ENCODE measurements around the gene PRKAR1B. TPM values are rescaled to one million over a fixed set of nuclear protein-coding genes. Genes with fewer than 3 reads are reported as not detected.

Gene PRKAR1B
- total and polyA plus RNA-seq, 4 donors = 53.1 to 238 (median 162) TPM

GRCh38 chr7:540997-541396 is 186.1 kb downstream of the PRKAR1B start:
- WGBS (ENCODE audit: insufficient coverage) = 89% methylated on average over 6 of the region's 12 CpGs
- peaks cover 19% of the 10 kb centered on the region for H3K36me3 ChIP-seq (ENCODE audit: control insufficient read depth, insufficient read depth, low read length)
- DNase-seq (ENCODE audit: low read depth in 4 of 6, low spot score in 6 of 6) = no peak

GRCh38 chr7:540579-540978 is 186.5 kb downstream of the PRKAR1B start:
- Histone ChIP-seq H3K9me3 (ENCODE audit: control insufficient read depth, insufficient read depth, low read length) (no peaks in the 10 kb centered on the region), H3K27ac (ENCODE audit: low read depth, low read length) (no peak overlapping the region), H3K27me3 (ENCODE audit: control insufficient read depth, insufficient read depth, low read length) (no peaks in the 10 kb centered on the region), H3K36me3 (ENCODE audit: control insufficient read depth, insufficient read depth, low read length) (peaks cover 19% of the 10 kb centered on the region), H3K4me3 (ENCODE audit: low read depth, low read length) (no peak overlapping the region), H3K4me1 (ENCODE audit: control insufficient read depth, insufficient read depth, low read length) (peaks cover 6% of the 10 kb centered on the region)
- DNase-seq (ENCODE audit: low read depth in 4 of 6, low spot score in 6 of 6) = no peak
- whole genome bisulfite sequencing (ENCODE audit: insufficient coverage) = 92% methylated on average over 14 of the region's 14 CpGs

More at GRCh38 chr7:540997-541396, 186.1 kb downstream of the PRKAR1B start:
- no peak overlapping the region for H3K4me3 ChIP-seq (ENCODE audit: low read depth, low read length)
- H3K9me3 ChIP-seq (ENCODE audit: control insufficient read depth, insufficient read depth, low read length) = no peaks in the 10 kb centered on the region
- H3K27ac ChIP-seq (ENCODE audit: low read depth, low read length) = no peak overlapping the region
- H3K27me3 ChIP-seq (ENCODE audit: control insufficient read depth, insufficient read depth, low read length) = no peaks in the 10 kb centered on the region
- peaks cover 6% of the 10 kb centered on the region for H3K4me1 ChIP-seq (ENCODE audit: control insufficient read depth, insufficient read depth, low read length)

- Histone ChIP-seq H3K9me3 (ENCODE audit: control insufficient read depth, insufficient read depth, low read length) (no peaks in the 10 kb centered on the region), H3K27ac (ENCODE audit: low read depth, low read length) (no peak overlapping the region), H3K27me3 (ENCODE audit: control insufficient read depth, insufficient read depth, low read length) (no peaks in the 10 kb centered on the region), H3K4me3 (ENCODE audit: low read depth, low read length) (no peak overlapping the region), H3K36me3 (ENCODE audit: control insufficient read depth, insufficient read depth, low read length) (peaks cover 19% of the 10 kb centered on the region), H3K4me1 (ENCODE audit: control insufficient read depth, insufficient read depth, low read length) (peaks cover 6% of the 10 kb centered on the region)
- WGBS (ENCODE audit: insufficient coverage) = 74% methylated on average over 11 of the region's 17 CpGs
- DNase-seq (ENCODE audit: low read depth in 4 of 6, low spot score in 6 of 6) = no peak
These were observed 187.2 kb downstream of the PRKAR1B start for GRCh38 chr7:539731-540411.

GRCh38 chr7:538764-539685 is 188.1 kb downstream of the PRKAR1B start:
- Histone ChIP-seq H3K27me3 (ENCODE audit: control insufficient read depth, insufficient read depth, low read length) (no peaks in the 10 kb centered on the region), H3K27ac (ENCODE audit: low read depth, low read length) (no peak overlapping the region), H3K4me3 (ENCODE audit: low read depth, low read length) (no peak overlapping the region), H3K4me1 (ENCODE audit: control insufficient read depth, insufficient read depth, low read length) (peaks cover 6% of the 10 kb centered on the region), H3K9me3 (ENCODE audit: control insufficient read depth, insufficient read depth, low read length) (no peaks in the 10 kb centered on the region), H3K36me3 (ENCODE audit: control insufficient read depth, insufficient read depth, low read length) (peaks cover 19% of the 10 kb centered on the region)
- no peak for DNase-seq (ENCODE audit: low read depth in 4 of 6, low spot score in 6 of 6)
- WGBS (ENCODE audit: insufficient coverage) = 71% methylated on average over 30 of the region's 37 CpGs

GRCh38 chr7:537911-538634 is 189.0 kb downstream of the PRKAR1B start:
- no peaks in the 10 kb centered on the region for H3K9me3 ChIP-seq (ENCODE audit: control insufficient read depth, insufficient read depth, low read length)
- 59% methylated on average over 16 of the region's 21 CpGs for WGBS (ENCODE audit: insufficient coverage)
- no peaks in the 10 kb centered on the region for H3K27me3 ChIP-seq (ENCODE audit: control insufficient read depth, insufficient read depth, low read length)
- no peak overlapping the region for H3K4me3 ChIP-seq (ENCODE audit: low read depth, low read length)
- H3K27ac ChIP-seq (ENCODE audit: low read depth, low read length) = no peak overlapping the region
- peaks cover 17% of the 10 kb centered on the region for H3K36me3 ChIP-seq (ENCODE audit: control insufficient read depth, insufficient read depth, low read length)
- DNase-seq (ENCODE audit: low read depth in 4 of 6, low spot score in 6 of 6) = no peak
- peaks cover 6% of the 10 kb centered on the region for H3K4me1 ChIP-seq (ENCODE audit: control insufficient read depth, insufficient read depth, low read length)

- Histone ChIP-seq H3K9me3 (ENCODE audit: control insufficient read depth, insufficient read depth, low read length) (no peaks in the 10 kb centered on the region), H3K36me3 (ENCODE audit: control insufficient read depth, insufficient read depth, low read length) (peaks cover 14% of the 10 kb centered on the region), H3K27ac (ENCODE audit: low read depth, low read length) (no peak overlapping the region), H3K27me3 (ENCODE audit: control insufficient read depth, insufficient read depth, low read length) (no peaks in the 10 kb centered on the region), H3K4me1 (ENCODE audit: control insufficient read depth, insufficient read depth, low read length) (peaks cover 3% of the 10 kb centered on the region), H3K4me3 (ENCODE audit: low read depth, low read length) (no peak overlapping the region)
- no peak for DNase-seq (ENCODE audit: low read depth in 4 of 6, low spot score in 6 of 6)
- WGBS (ENCODE audit: insufficient coverage) = 85% methylated on average over 12 of the region's 12 CpGs
These were observed 190.8 kb downstream of the PRKAR1B start for GRCh38 chr7:536231-536630.

- H3K36me3 ChIP-seq (ENCODE audit: control insufficient read depth, insufficient read depth, low read length) = peaks cover 14% of the 10 kb centered on the region
- H3K4me3 ChIP-seq (ENCODE audit: low read depth, low read length) = no peak overlapping the region
- 91% methylated on average over 8 of the region's 10 CpGs for whole genome bisulfite sequencing (ENCODE audit: insufficient coverage)
- H3K27me3 ChIP-seq (ENCODE audit: control insufficient read depth, insufficient read depth, low read length) = peaks cover under 1% of the 10 kb centered on the region
- no peak for DNase-seq (ENCODE audit: low read depth in 4 of 6, low spot score in 6 of 6)
- H3K9me3 ChIP-seq (ENCODE audit: control insufficient read depth, insufficient read depth, low read length) = no peaks in the 10 kb centered on the region
- H3K4me1 ChIP-seq (ENCODE audit: control insufficient read depth, insufficient read depth, low read length) = peaks cover 3% of the 10 kb centered on the region
- no peak overlapping the region for H3K27ac ChIP-seq (ENCODE audit: low read depth, low read length)
These were observed 192.1 kb downstream of the PRKAR1B start for GRCh38 chr7:534959-535358.

- Histone ChIP-seq H3K4me3 (ENCODE audit: low read depth, low read length) (no peak overlapping the region), H3K9me3 (ENCODE audit: control insufficient read depth, insufficient read depth, low read length) (no peaks in the 10 kb centered on the region), H3K27me3 (ENCODE audit: control insufficient read depth, insufficient read depth, low read length) (peaks cover 2% of the 10 kb centered on the region), H3K36me3 (ENCODE audit: control insufficient read depth, insufficient read depth, low read length) (peaks cover 14% of the 10 kb centered on the region), H3K27ac (ENCODE audit: low read depth, low read length) (no peak overlapping the region), H3K4me1 (ENCODE audit: control insufficient read depth, insufficient read depth, low read length) (peaks cover 3% of the 10 kb centered on the region)
- WGBS (ENCODE audit: insufficient coverage) = 90% methylated on average over 6 of the region's 8 CpGs
- DNase-seq (ENCODE audit: low read depth in 4 of 6, low spot score in 6 of 6) = no peak
These were observed 193.0 kb downstream of the PRKAR1B start for GRCh38 chr7:534075-534474.

- Histone ChIP-seq H3K36me3 (ENCODE audit: control insufficient read depth, insufficient read depth, low read length) (peaks cover 11% of the 10 kb centered on the region), H3K27me3 (ENCODE audit: control insufficient read depth, insufficient read depth, low read length) (peaks cover 2% of the 10 kb centered on the region), H3K4me3 (ENCODE audit: low read depth, low read length) (no peak overlapping the region), H3K4me1 (ENCODE audit: control insufficient read depth, insufficient read depth, low read length) (peaks cover 3% of the 10 kb centered on the region), H3K27ac (ENCODE audit: low read depth, low read length) (no peak overlapping the region), H3K9me3 (ENCODE audit: control insufficient read depth, insufficient read depth, low read length) (no peaks in the 10 kb centered on the region)
- no peak for DNase-seq (ENCODE audit: low read depth in 4 of 6, low spot score in 6 of 6)
- WGBS (ENCODE audit: insufficient coverage) = 79% methylated on average over 17 of the region's 17 CpGs
These were observed 193.8 kb downstream of the PRKAR1B start for GRCh38 chr7:533266-533665.

Data from spinal cord (tissue), 10 donors.